Measurements from ENCODE around the gene PRKN. TPM values are rescaled to one million over a fixed set of nuclear protein-coding genes. Genes with fewer than 3 reads are reported as not detected.

The PRKN gene
- total RNA-seq, 1 experiment from 2014 or later: not detected

DNA sequence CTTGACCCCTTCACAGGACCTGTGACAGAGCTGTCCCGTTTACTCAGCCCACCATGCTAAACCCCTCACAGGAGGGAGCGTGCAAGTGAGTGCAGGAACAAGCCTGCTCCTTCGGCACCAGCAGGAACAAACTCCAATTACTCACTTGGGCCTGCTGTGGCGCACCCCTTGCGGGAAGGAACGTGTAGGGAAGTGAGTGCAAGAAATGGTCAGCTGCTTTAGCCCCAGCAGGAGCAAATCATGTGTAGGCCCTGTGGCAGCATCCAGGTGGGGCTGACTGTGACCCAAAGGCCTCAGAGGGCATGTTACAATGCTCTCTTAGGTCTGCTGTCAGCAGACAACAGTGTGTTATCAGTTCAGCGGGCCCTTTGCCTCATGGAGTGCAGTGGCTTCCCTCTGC, 574.4 kb downstream of the PRKN start:
- Histone ChIP-seq H3K79me2 (ENCODE audit: low read depth) (no peaks in the 10 kb centered on the region), H3K27ac (no peak overlapping the region), H3K9me2 (ENCODE audit: insufficient read depth) (no peaks in the 10 kb centered on the region), H3K9me3 (ENCODE audit: insufficient read depth, low read depth) (no peaks in the 10 kb centered on the region), H3K4me2 (no peak overlapping the region), H3K27me3 (ENCODE audit: insufficient read depth, low read depth) (no peaks in the 10 kb centered on the region), H2AFZ (no peak overlapping the region), H3F3A (ENCODE audit: insufficient read depth, low read depth) (no peaks in the 10 kb centered on the region), H3K4me3 (no peak overlapping the region), H3K4me1 (replicated peaks; ENCODE audit: insufficient read depth) (no peaks in the 10 kb centered on the region), H4K20me1 (ENCODE audit: insufficient read depth) (no peaks in the 10 kb centered on the region), H3K36me3 (ENCODE audit: low read depth) (no peaks in the 10 kb centered on the region)
- intact Hi-C loops (cut with micrococcal nuclease; ENCODE audit: unreplicated experiment): no loop called here
- TF ChIP-seq, protein P1, sequence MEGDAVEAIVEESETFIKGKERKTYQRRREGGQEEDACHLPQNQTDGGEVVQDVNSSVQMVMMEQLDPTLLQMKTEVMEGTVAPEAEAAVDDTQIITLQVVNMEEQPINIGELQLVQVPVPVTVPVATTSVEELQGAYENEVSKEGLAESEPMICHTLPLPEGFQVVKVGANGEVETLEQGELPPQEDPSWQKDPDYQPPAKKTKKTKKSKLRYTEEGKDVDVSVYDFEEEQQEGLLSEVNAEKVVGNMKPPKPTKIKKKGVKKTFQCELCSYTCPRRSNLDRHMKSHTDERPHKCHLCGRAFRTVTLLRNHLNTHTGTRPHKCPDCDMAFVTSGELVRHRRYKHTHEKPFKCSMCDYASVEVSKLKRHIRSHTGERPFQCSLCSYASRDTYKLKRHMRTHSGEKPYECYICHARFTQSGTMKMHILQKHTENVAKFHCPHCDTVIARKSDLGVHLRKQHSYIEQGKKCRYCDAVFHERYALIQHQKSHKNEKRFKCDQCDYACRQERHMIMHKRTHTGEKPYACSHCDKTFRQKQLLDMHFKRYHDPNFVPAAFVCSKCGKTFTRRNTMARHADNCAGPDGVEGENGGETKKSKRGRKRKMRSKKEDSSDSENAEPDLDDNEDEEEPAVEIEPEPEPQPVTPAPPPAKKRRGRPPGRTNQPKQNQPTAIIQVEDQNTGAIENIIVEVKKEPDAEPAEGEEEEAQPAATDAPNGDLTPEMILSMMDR (conservative IDR thresholded peaks at IDR 0.05): no peak
- no peak for TF ChIP-seq EZH2 (IDR thresholded peaks at IDR 0.05; ENCODE audit: low read depth)
- BruUV-seq (replicated peaks): no TSS peak
- CTCF ChIA-PET: no interaction called here
- POLR2A ChIA-PET (ENCODE audit: unreplicated experiment): no interaction called here
- DNase-seq: no peak

DNA sequence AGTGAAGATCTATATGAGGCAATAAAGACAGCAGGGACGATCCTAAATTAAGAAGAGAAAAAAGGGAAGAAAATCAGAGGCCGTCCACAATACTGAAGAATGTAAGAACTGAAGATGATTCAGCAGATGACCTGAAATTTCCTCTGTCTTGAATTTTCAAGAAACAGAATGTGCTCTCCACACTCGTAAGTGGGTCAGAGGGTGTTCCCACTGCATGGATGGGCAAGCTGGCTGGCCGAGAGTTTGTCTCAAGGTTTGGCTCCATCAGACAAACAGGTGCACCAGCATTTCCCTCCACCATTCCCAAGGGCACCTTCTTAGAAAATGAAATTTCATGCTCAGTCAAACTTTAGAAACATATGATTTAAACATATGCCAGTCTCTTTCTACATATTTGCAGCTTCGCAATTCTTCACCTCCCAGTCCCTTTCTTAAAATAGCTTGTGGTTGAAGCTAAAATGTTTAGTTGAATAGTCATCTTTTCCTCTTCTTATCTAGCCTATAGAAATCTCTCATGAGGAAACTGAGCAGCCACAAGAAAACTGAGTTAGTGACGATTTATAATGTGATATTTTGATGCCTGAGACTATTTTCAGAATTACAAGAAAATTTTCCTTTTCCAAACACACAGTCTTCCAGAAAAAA, 576.4 kb downstream of the PRKN start:
- CTCF ChIA-PET: no interaction called here
- intact Hi-C loops (cut with micrococcal nuclease; ENCODE audit: unreplicated experiment): no loop called here
- H3K9me2 ChIP-seq (ENCODE audit: insufficient read depth): no peaks in the 10 kb centered on the region
- H3K9me3 ChIP-seq (ENCODE audit: insufficient read depth, low read depth): no peaks in the 10 kb centered on the region
- H3K27ac ChIP-seq: no peak overlapping the region
- BruUV-seq (replicated peaks): no TSS peak
- no peaks in the 10 kb centered on the region for H4K20me1 ChIP-seq (ENCODE audit: insufficient read depth)
- H3K4me3 ChIP-seq: no peak overlapping the region
- H2AFZ ChIP-seq: no peak overlapping the region
- H3F3A ChIP-seq (ENCODE audit: insufficient read depth, low read depth): no peaks in the 10 kb centered on the region
- no peak for DNase-seq
- no peaks in the 10 kb centered on the region for H3K36me3 ChIP-seq (ENCODE audit: low read depth)
- H3K4me2 ChIP-seq: no peak overlapping the region
- no peak for TF ChIP-seq EZH2 (IDR thresholded peaks at IDR 0.05; ENCODE audit: low read depth)
- TF ChIP-seq, protein P1 (conservative IDR thresholded peaks at IDR 0.05): no peak
- H3K79me2 ChIP-seq (ENCODE audit: low read depth): no peaks in the 10 kb centered on the region
- POLR2A ChIA-PET (ENCODE audit: unreplicated experiment): no interaction called here
- no peaks in the 10 kb centered on the region for H3K27me3 ChIP-seq (ENCODE audit: insufficient read depth, low read depth)
- H3K4me1 ChIP-seq (replicated peaks; ENCODE audit: insufficient read depth): no peaks in the 10 kb centered on the region

DNA sequence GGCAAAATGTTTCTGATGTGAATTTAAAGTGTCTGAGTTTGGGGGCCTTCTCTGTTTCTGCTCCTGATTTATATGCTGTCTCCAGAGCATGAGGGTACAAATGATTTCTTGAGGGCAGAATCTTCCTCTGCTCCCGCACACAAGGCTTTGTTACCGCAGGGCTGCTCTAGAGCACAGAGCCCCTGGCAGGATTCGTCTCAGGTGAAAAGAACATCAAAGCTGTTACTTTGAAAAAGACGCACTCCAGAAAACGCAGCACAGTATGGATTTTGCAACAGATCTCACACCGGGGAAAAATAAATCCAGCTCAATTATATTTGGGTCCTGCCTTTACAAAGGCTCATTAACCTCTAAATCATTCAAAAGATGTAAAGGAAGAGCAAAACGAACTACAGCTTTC, 577.3 kb downstream of the PRKN start:
- H3K9me3 ChIP-seq (ENCODE audit: insufficient read depth, low read depth): no peaks in the 10 kb centered on the region
- no peaks in the 10 kb centered on the region for H3K36me3 ChIP-seq (ENCODE audit: low read depth)
- H2AFZ ChIP-seq: no peak overlapping the region
- H3K9me2 ChIP-seq (ENCODE audit: insufficient read depth): no peaks in the 10 kb centered on the region
- CTCF ChIA-PET: no interaction called here
- no peaks in the 10 kb centered on the region for H3K27me3 ChIP-seq (ENCODE audit: insufficient read depth, low read depth)
- TF ChIP-seq, protein P1 (conservative IDR thresholded peaks at IDR 0.05): no peak
- TF ChIP-seq EZH2 (IDR thresholded peaks at IDR 0.05; ENCODE audit: low read depth): no peak
- no peaks in the 10 kb centered on the region for H3K79me2 ChIP-seq (ENCODE audit: low read depth)
- no peak overlapping the region for H3K27ac ChIP-seq
- intact Hi-C loops (cut with micrococcal nuclease; ENCODE audit: unreplicated experiment): no loop called here
- no peak for DNase-seq
- no TSS peak for BruUV-seq (replicated peaks)
- H3K4me2 ChIP-seq: no peak overlapping the region
- POLR2A ChIA-PET (ENCODE audit: unreplicated experiment): no interaction called here
- H4K20me1 ChIP-seq (ENCODE audit: insufficient read depth): no peaks in the 10 kb centered on the region
- no peak overlapping the region for H3K4me3 ChIP-seq
- H3F3A ChIP-seq (ENCODE audit: insufficient read depth, low read depth): no peaks in the 10 kb centered on the region
- no peaks in the 10 kb centered on the region for H3K4me1 ChIP-seq (replicated peaks; ENCODE audit: insufficient read depth)
